Endothelial cell of umbilical vein (primary cell): Measurements from ENCODE around the gene EDEM1. TPM values are rescaled to one million over a fixed set of nuclear protein-coding genes. Genes with fewer than 3 reads are reported as not detected.

Experiments
- BruUV-seq: library from RNA; stranded (reverse); fragments of 400-500 nt; replicated peaks from 2 replicates; lab custom pipeline; 2021; lab: Mats Ljungman, UMichigan
- CTCF ChIA-PET: fragments of 300-600, 350-600 bp; sonication (Branson Sonifier 250); formaldehyde crosslinking; loops from one replicate; lab custom pipeline; 2021; ENCODE audit warnings: antibody characterized with exemption, inconsistent platforms; lab: Charles Lee
- POLR2A ChIA-PET: fragments of 300-600, 350-600 bp; sonication (Branson Sonifier 250); formaldehyde crosslinking; loops from one replicate; lab custom pipeline; 2021; ENCODE audit warnings: antibody characterized with exemption, inconsistent platforms; lab: Charles Lee
- DNase-seq: peaks from one replicate; pipeline ENCODE4 v3.0.0-alpha.2; 2011; ENCODE audit warnings: low read depth, low spot score
- FAIRE-seq: peaks from 2 replicates; lab custom pipeline; 2011; peaks lifted over from hg19 to GRCh38; lab: Jason Lieb, UNC
- H2AFZ ChIP-seq: 2 replicates; pipeline ENCODE4 v1.6.0; 2012; ENCODE audit warnings: low read depth, low read length, control low read depth, inconsistent platforms
- H3K27ac ChIP-seq: 2 replicates; pipeline ENCODE4 v1.5.1; 2011; ENCODE audit warnings: low read depth, mild to moderate bottlenecking, control low read depth, low read length, moderate library complexity; ENCODE audit not compliant: insufficient read depth
- H3K27me3 ChIP-seq, 2 experiments: 2 replicates each; pipeline versions ENCODE4 v1.6.0 to v1.6.1; 2011; ENCODE audit warnings: low read length in 2 of 2, mixed read lengths in 1 of 2; ENCODE audit not compliant: control insufficient read depth in 2 of 2, insufficient read depth in 2 of 2
- H3K36me3 ChIP-seq, 2 experiments: 2 replicates in 1 of 2; 3 replicates in 1 of 2; pipeline ENCODE4 v1.5.1; 2011; ENCODE audit warnings: low read length in 2 of 2, mild to moderate bottlenecking in 1 of 2, moderate library complexity in 1 of 2; ENCODE audit not compliant: control insufficient read depth in 2 of 2, insufficient read depth in 2 of 2; ENCODE audit errors: extremely low read depth in 1 of 2
- H3K4me1 ChIP-seq: 3 replicates; pipeline ENCODE4 v1.5.1; 2011; ENCODE audit warnings: mild to moderate bottlenecking, low read length; ENCODE audit not compliant: control insufficient read depth, insufficient read depth; ENCODE audit errors: extremely low read depth
- H3K4me2 ChIP-seq: 2 replicates; pipeline ENCODE4 v1.6.1; 2011; ENCODE audit warnings: low read length, control low read depth, mixed read lengths; ENCODE audit not compliant: insufficient read depth
- H3K4me3 ChIP-seq, 3 experiments: fragments of 200-600 bp in 1 of 3; sonication (generic), shearing (Covaris generic) in 1 of 3; replicated peaks in 1 of 3; 2 replicates each; pipeline ENCODE4 v1.5.1; 2011 to 2016; ENCODE audit warnings: control low read depth in 3 of 3, low read length in 3 of 3, mild to moderate bottlenecking in 2 of 3, inconsistent platforms in 1 of 3, low read depth in 1 of 3, moderate library complexity in 1 of 3; ENCODE audit not compliant: insufficient read depth in 1 of 3
- H3K79me2 ChIP-seq: 2 replicates; pipeline ENCODE4 v1.6.0; 2012; ENCODE audit warnings: low read length, inconsistent platforms; ENCODE audit not compliant: control insufficient read depth, insufficient read depth
- H3K9ac ChIP-seq: replicated peaks from 2 replicates; pipeline ENCODE3; 2011; ENCODE audit warnings: low read length, control low read depth; ENCODE audit not compliant: insufficient read depth; ENCODE audit errors: extremely low read depth
- H3K9me1 ChIP-seq: replicated peaks from 3 replicates; pipeline ENCODE4 v1.6.0; 2011; ENCODE audit warnings: mild to moderate bottlenecking, low read length; ENCODE audit not compliant: control insufficient read depth, insufficient read depth; ENCODE audit errors: extremely low read depth
- H3K9me3 ChIP-seq: replicated peaks from 2 replicates; pipeline ENCODE4 v1.5.1; 2012; ENCODE audit warnings: low read length, inconsistent platforms; ENCODE audit not compliant: control insufficient read depth, insufficient read depth
- H4K20me1 ChIP-seq: replicated peaks from 2 replicates; pipeline ENCODE3; 2011; ENCODE audit warnings: mild to moderate bottlenecking, low read length; ENCODE audit not compliant: control insufficient read depth, insufficient read depth; ENCODE audit errors: extremely low read depth
- CTCF ChIP-seq, 2 donors: IDR thresholded peaks; 1 replicate in 1 of 2; 2 replicates in 1 of 2; pipeline ENCODE4 v1.5.1; 2011; ENCODE audit warnings: low read length in 2 of 2, mild to moderate bottlenecking in 2 of 2, moderate library complexity in 2 of 2, control low read depth in 1 of 2, inconsistent platforms in 1 of 2, low read depth in 1 of 2; ENCODE audit not compliant: insufficient read depth in 1 of 2; ENCODE audit errors: extremely low read depth in 1 of 2
- EZH2 ChIP-seq: IDR thresholded peaks from 2 replicates; pipeline ENCODE4 v1.6.1; 2012; ENCODE audit warnings: borderline replicate concordance, low read depth, mild to moderate bottlenecking, moderate library complexity, low read length, inconsistent platforms; ENCODE audit not compliant: severe bottlenecking
- FOS ChIP-seq: IDR thresholded peaks from 2 replicates; pipeline ENCODE4 v1.6.1; 2011; ENCODE audit warnings: mild to moderate bottlenecking, low read length, moderate library complexity, borderline replicate concordance; ENCODE audit not compliant: insufficient read depth
- GATA2 ChIP-seq: IDR thresholded peaks from 2 replicates; pipeline ENCODE4 v1.7.0; 2011; ENCODE audit warnings: low read depth, mild to moderate bottlenecking, moderate library complexity, mixed read lengths, low read length; ENCODE audit not compliant: insufficient read length, insufficient read depth
- JUN ChIP-seq: IDR thresholded peaks from 2 replicates; pipeline ENCODE4 v1.6.1; 2011; ENCODE audit warnings: borderline replicate concordance, low read depth; ENCODE audit not compliant: insufficient read length, insufficient read depth
- MAX ChIP-seq: IDR thresholded peaks from 2 replicates; pipeline ENCODE4 v1.6.1; 2011; ENCODE audit not compliant: insufficient read depth, insufficient read length
- MYC ChIP-seq: IDR thresholded peaks from one replicate; pipeline ENCODE4 v1.6.1; 2011; ENCODE audit warnings: mild to moderate bottlenecking, low read depth, low read length
- POLR2A ChIP-seq: IDR thresholded peaks from 2 replicates; pipeline ENCODE4 v1.6.1; 2012; ENCODE audit warnings: low read depth, mild to moderate bottlenecking, control low read depth, low read length
- POLR2AphosphoS5 ChIP-seq: IDR thresholded peaks from 2 replicates; pipeline ENCODE4 v1.6.1; 2012; ENCODE audit warnings: low read depth, mild to moderate bottlenecking, control low read depth, low read length, moderate library complexity; ENCODE audit not compliant: insufficient read depth
- dilution Hi-C: fragments of 300-500 bp; cut with MboI; formaldehyde crosslinking; loops from one replicate; pipeline ENCODE4 v1.15.0; 2019; ENCODE audit warnings: low sequenced_read_pairs; ENCODE audit not compliant: extremely low pct_ligation_motif_present
- intact Hi-C: fragments of 100-400 bp; cut with micrococcal nuclease; formaldehyde crosslinking; loops from one replicate; pipeline ENCODE4 v1.10.0; 2022
- polyA plus RNA-seq, 4 experiments: library from polyadenylated mRNA; depleted of rRNA in 3 of 4; stranded (reverse) in 3 of 4; unstranded in 1 of 4; fragments of >200 nt; gene quantifications; 2 replicates each; pipeline versions ENCODE4 v1.2.1 to v1.2.3, GENCODE V29; 2011 to 2012; ENCODE audit warnings: missing spikeins in 1 of 4
- total RNA-seq: library from RNA; stranded (reverse); gene quantifications from 2 replicates; pipeline ENCODE4 v1.2.3, GENCODE V29; 2021

EDEM1 gene
- total and polyA plus RNA-seq, 2 donors (not counting 3 experiments of a cell fraction or from before 2014, with no cell fraction given) = 19.4 to 61.1 TPM

GRCh38 chr3:5144316-5144994, 43.1 kb upstream of the EDEM1 start:
- Histone ChIP-seq H3K27ac (no peak overlapping the region), H4K20me1 (peaks cover 6% of the 10 kb centered on the region), H3K36me3 (peaks cover 0 to 2% of the 10 kb centered on the region in 2 experiments), H3K9ac (no peak overlapping the region), H3K27me3 (no peaks in the 10 kb centered on the region), H3K4me3 (no peak overlapping the region), H3K79me2 (peaks cover 99% of the 10 kb centered on the region), H3K4me1 (peaks cover 9% of the 10 kb centered on the region), H3K4me2 (no peak overlapping the region), H3K9me1 (no peaks in the 10 kb centered on the region), H2AFZ (no peak overlapping the region), H3K9me3 (no peaks in the 10 kb centered on the region)
- DNase-seq (no peak), FAIRE-seq (no peak)
- POLR2A ChIA-PET = no interaction called here
- dilution Hi-C loops (no loop called here), intact Hi-C loops (no loop called here)
- CTCF ChIA-PET = interaction anchor here (0.9 kb wide), 1 partner anchor 15 kb away, joined by 3 read pairs; no protein-coding TSS in a partner anchor
- BruUV-seq = no TSS peak
- no peak for TF ChIP-seq FOS
- TF ChIP-seq JUN = no peak
- no peak for TF ChIP-seq GATA2

GRCh38 chr3:5145120-5145519, 42.4 kb upstream of the EDEM1 start:
- H3K27me3 ChIP-seq = no peaks in the 10 kb centered on the region
- FAIRE-seq = no peak
- peaks cover 5% of the 10 kb centered on the region for H4K20me1 ChIP-seq
- H3K4me1 ChIP-seq = peaks cover 2% of the 10 kb centered on the region
- H3K79me2 ChIP-seq = peaks cover 99% of the 10 kb centered on the region
- intact Hi-C loops (no loop called here), dilution Hi-C loops (no loop called here)
- H3K36me3 ChIP-seq = peaks cover 0 to 2% of the 10 kb centered on the region in 2 experiments
- no peak overlapping the region for H2AFZ ChIP-seq
- no peak overlapping the region for H3K27ac ChIP-seq
- no TSS peak for BruUV-seq
- no peak overlapping the region for H3K4me2 ChIP-seq
- no peak overlapping the region for H3K4me3 ChIP-seq
- no peak for DNase-seq
- ChIA-PET POLR2A (no interaction called here), CTCF (no interaction called here)
- no peaks in the 10 kb centered on the region for H3K9me3 ChIP-seq
- no peaks in the 10 kb centered on the region for H3K9me1 ChIP-seq
- no peak for TF ChIP-seq MAX
- TF ChIP-seq EZH2 = no peak
- no peak for TF ChIP-seq POLR2AphosphoS5
- TF ChIP-seq JUN = no peak
- no peak for TF ChIP-seq MYC
- no peak for TF ChIP-seq CTCF (IDR thresholded peaks at IDR 0.05; ENCODE audit: extremely low read depth in 1 of 2, insufficient read depth in 1 of 2, low read depth in 1 of 2, low read length in 2 of 2)
- TF ChIP-seq GATA2 = no peak
- TF ChIP-seq FOS = no peak
- no peak for TF ChIP-seq POLR2A
- H3K9ac ChIP-seq = no peak overlapping the region
